H9 (cell line): ENCODE data around the gene PDCD2. TPM values are rescaled to one million over a fixed set of nuclear protein-coding genes. Genes with fewer than 3 reads are reported as not detected.

Experiments used
- DNase-seq: peaks from one replicate; pipeline ENCODE4 v3.0.0-alpha.2; 2017
- H2AFZ ChIP-seq: one replicate; pipeline ENCODE4 v1.6.1; 2013; ENCODE audit warnings: mild to moderate bottlenecking, low read length, control low read depth, moderate library complexity
- H2AK5ac ChIP-seq: 2 replicates; pipeline ENCODE4 v1.6.1; 2013; ENCODE audit warnings: low read length, control low read depth, mixed read lengths; ENCODE audit not compliant: insufficient read length
- H2BK120ac ChIP-seq: one replicate; pipeline ENCODE4 v1.6.1; 2013; ENCODE audit warnings: low read depth, mild to moderate bottlenecking, low read length, control low read depth, inconsistent platforms; ENCODE audit not compliant: poor library complexity, severe bottlenecking
- H2BK12ac ChIP-seq: 2 replicates; pipeline ENCODE4 v1.6.1; 2013; ENCODE audit warnings: low read length, control low read depth, mixed read lengths, low read depth; ENCODE audit not compliant: insufficient read length
- H2BK15ac ChIP-seq: 2 replicates; pipeline ENCODE4 v1.6.1; 2013; ENCODE audit warnings: low read depth, low read length, control low read depth
- H2BK20ac ChIP-seq: one replicate; pipeline ENCODE4 v1.6.1; 2013; ENCODE audit warnings: low read depth, mild to moderate bottlenecking, low read length, control low read depth, inconsistent platforms; ENCODE audit not compliant: poor library complexity, severe bottlenecking
- H2BK5ac ChIP-seq: 2 replicates; pipeline ENCODE4 v1.6.1; 2013; ENCODE audit warnings: low read length, control low read depth, mixed read lengths; ENCODE audit not compliant: insufficient read length
- H3K14ac ChIP-seq: 2 replicates; pipeline ENCODE4 v1.6.1; 2013; ENCODE audit warnings: low read length, control low read depth; ENCODE audit not compliant: insufficient read depth
- H3K18ac ChIP-seq: 2 replicates; pipeline ENCODE4 v1.6.1; 2013; ENCODE audit warnings: low read depth, mild to moderate bottlenecking, mixed read lengths, low read length, control low read depth; ENCODE audit not compliant: insufficient read length
- H3K23ac ChIP-seq: 2 replicates; pipeline ENCODE4 v1.6.1; 2013; ENCODE audit warnings: low read length, control low read depth, mixed read lengths, low read depth; ENCODE audit not compliant: insufficient read length
- H3K23me2 ChIP-seq: 2 replicates; pipeline ENCODE4 v1.6.1; 2013; ENCODE audit warnings: low read depth, mild to moderate bottlenecking, mixed read lengths, low read length, control low read depth; ENCODE audit not compliant: insufficient read length, poor library complexity, severe bottlenecking
- H3K27ac ChIP-seq: 2 replicates; pipeline ENCODE4 v1.5.1; 2013; ENCODE audit warnings: low read length, control low read depth, mixed read lengths, low read depth; ENCODE audit not compliant: insufficient read length
- H3K27me3 ChIP-seq: 2 replicates; pipeline ENCODE4 v1.6.1; 2013; ENCODE audit warnings: low read length, control low read depth, inconsistent platforms; ENCODE audit not compliant: insufficient read depth
- H3K4ac ChIP-seq: 2 replicates; pipeline ENCODE4 v1.6.1; 2013; ENCODE audit warnings: low read depth, mild to moderate bottlenecking, control low read depth, inconsistent platforms, low read length, moderate library complexity
- H3K4me1 ChIP-seq: 2 replicates; pipeline ENCODE4 v1.6.1; 2013; ENCODE audit warnings: low read length, control low read depth, inconsistent platforms; ENCODE audit not compliant: insufficient read depth
- H3K4me2 ChIP-seq: 2 replicates; pipeline ENCODE4 v1.6.1; 2013; ENCODE audit warnings: low read length, control low read depth, mixed read lengths; ENCODE audit not compliant: insufficient read length, insufficient read depth
- H3K56ac ChIP-seq: 2 replicates; pipeline ENCODE4 v1.6.1; 2013; ENCODE audit warnings: low read depth, mild to moderate bottlenecking, mixed read lengths, low read length, control low read depth; ENCODE audit not compliant: insufficient read length
- H3K79me1 ChIP-seq: 2 replicates; pipeline ENCODE4 v1.6.1; 2013; ENCODE audit warnings: low read depth, mild to moderate bottlenecking, moderate library complexity, low read length, control low read depth, inconsistent platforms; ENCODE audit not compliant: insufficient read depth, poor library complexity, severe bottlenecking
- H3K79me2 ChIP-seq: 2 replicates; pipeline ENCODE4 v1.6.1; 2013; ENCODE audit warnings: low read length, control low read depth, inconsistent platforms; ENCODE audit not compliant: insufficient read depth
- H3K9ac ChIP-seq: 2 replicates; pipeline ENCODE4 v1.6.1; 2013; ENCODE audit warnings: low read length, control low read depth, mixed read lengths; ENCODE audit not compliant: insufficient read length; ENCODE audit errors: extremely low read depth
- H3K9me3 ChIP-seq: one replicate; pipeline ENCODE4 v1.6.1; 2013; ENCODE audit warnings: low read depth, low read length, inconsistent platforms; ENCODE audit not compliant: control insufficient read depth
- H3T11ph ChIP-seq: one replicate; pipeline ENCODE4 v1.6.1; 2013; ENCODE audit warnings: mild to moderate bottlenecking, low read length, control low read depth, inconsistent platforms
- H4K20me1 ChIP-seq: one replicate; pipeline ENCODE4 v1.6.1; 2013; ENCODE audit not compliant: control insufficient read depth, insufficient read length, insufficient read depth
- H4K5ac ChIP-seq: 2 replicates; pipeline ENCODE4 v1.6.1; 2013; ENCODE audit warnings: low read depth, mild to moderate bottlenecking, mixed read lengths, low read length, control low read depth; ENCODE audit not compliant: insufficient read length
- H4K8ac ChIP-seq: replicated peaks from 2 replicates; pipeline ENCODE4 v1.6.1; 2013; ENCODE audit warnings: low read length, control low read depth, mixed read lengths, low read depth; ENCODE audit not compliant: insufficient read length
- H4K91ac ChIP-seq: 2 replicates; pipeline ENCODE4 v1.6.1; 2013; ENCODE audit warnings: low read depth, mild to moderate bottlenecking, moderate library complexity, mixed read lengths, low read length, control low read depth; ENCODE audit not compliant: insufficient read length
- H3K27ac Mint-ChIP-seq, 3 experiments: 2 replicates in 2 of 3; 3 replicates in 1 of 3; pipeline ENCODE4 v1.8.0; 2020 to 2021; ENCODE audit warnings: mixed read lengths in 3 of 3, mild to moderate bottlenecking in 1 of 3, moderate library complexity in 1 of 3
- H3K27me3 Mint-ChIP-seq: 2 replicates; pipeline ENCODE4 v1.8.0; 2021; ENCODE audit warnings: low read depth, mild to moderate bottlenecking, moderate library complexity, mixed read lengths
- H3K36me3 Mint-ChIP-seq, 3 experiments: 2 replicates in 2 of 3; 3 replicates in 1 of 3; pipeline ENCODE4 v1.8.0; 2020 to 2021; ENCODE audit warnings: low read depth in 3 of 3, mixed read lengths in 3 of 3; ENCODE audit not compliant: insufficient read depth in 1 of 3
- H3K4me1 Mint-ChIP-seq, 2 experiments: 2 replicates each; pipeline ENCODE4 v1.8.0; 2020; ENCODE audit warnings: mixed read lengths in 2 of 2
- H3K4me3 Mint-ChIP-seq, 2 experiments: 2 replicates in 1 of 2; 3 replicates in 1 of 2; pipeline ENCODE4 v1.8.0; 2020 to 2021; ENCODE audit warnings: mild to moderate bottlenecking in 2 of 2, mixed read lengths in 2 of 2, moderate library complexity in 1 of 2
- H3K9me3 Mint-ChIP-seq, 2 experiments: 2 replicates in 1 of 2; 3 replicates in 1 of 2; pipeline ENCODE4 v1.8.0; 2020; ENCODE audit warnings: mild to moderate bottlenecking in 2 of 2, mixed read lengths in 2 of 2, moderate library complexity in 1 of 2
- CTCF ChIP-seq: fragments of 200-600 bp; sonication (generic); conservative IDR thresholded peaks from 3 replicates; pipeline ENCODE4 v1.8.0; 2021; ENCODE audit warnings: antibody characterized with exemption, mild to moderate bottlenecking
- WGBS: extraction: QIAGEN DNeasy Blood & Tissue Kit; methylation state at CpG from one replicate; pipeline ENCODE4 v1.1.7; 2013; ENCODE audit warnings: missing lambda C conversion rate, low lambda C conversion rate, mixed read lengths; ENCODE audit not compliant: insufficient read length; ENCODE audit errors: extremely low coverage; 5-methylcytosine and 5-hydroxymethylcytosine counted together
- total RNA-seq: library from RNA; stranded (reverse); gene quantifications from 2 replicates; pipeline ENCODE4 v1.2.1, GENCODE V29; 2021

The PDCD2 gene
- total RNA-seq, 1 experiment from 2014 or later: 78.5 TPM

- Mint-ChIP-seq H3K27ac (no peak overlapping the region), H3K36me3 (no peaks in the 10 kb centered on the region), H3K9me3 (peaks cover 0 to 1% of the 10 kb centered on the region in 2 experiments; a peak in 2 of 5 replicates), H3K4me1 (peaks cover 15 to 17% of the 10 kb centered on the region in 2 experiments), H3K27me3 (peaks cover 5% of the 10 kb centered on the region), H3K4me3 (no peak overlapping the region)
- H3K4ac ChIP-seq: no peak overlapping the region
- no peak overlapping the region for H3K14ac ChIP-seq
- no peak overlapping the region for H3K4me2 ChIP-seq
- H3K23ac ChIP-seq: no peak overlapping the region
- H3K18ac ChIP-seq: no peak overlapping the region
- no peaks in the 10 kb centered on the region for H3K23me2 ChIP-seq
- no peak overlapping the region for H3T11ph ChIP-seq
- no peak overlapping the region for H4K5ac ChIP-seq
- no peak overlapping the region for H2BK12ac ChIP-seq
- no peak overlapping the region for H2BK20ac ChIP-seq
- no peak for TF ChIP-seq CTCF
- no peak overlapping the region for H2BK120ac ChIP-seq
- no peak overlapping the region for H2AFZ ChIP-seq
- H2BK5ac ChIP-seq: no peak overlapping the region
- WGBS: no CpG with 5 or more reads among the region's 6 CpGs
- H3K27ac ChIP-seq: no peak overlapping the region
- H3K56ac ChIP-seq: no peak overlapping the region
- H2BK15ac ChIP-seq: no peak overlapping the region
- no peaks in the 10 kb centered on the region for H3K9me3 ChIP-seq
- DNase-seq: no peak
- no peaks in the 10 kb centered on the region for H3K79me2 ChIP-seq
- H4K91ac ChIP-seq: no peak overlapping the region
- no peak overlapping the region for H2AK5ac ChIP-seq
- H4K8ac ChIP-seq: no peak overlapping the region
- no peaks in the 10 kb centered on the region for H3K27me3 ChIP-seq
- H3K79me1 ChIP-seq: no peaks in the 10 kb centered on the region
- H3K4me1 ChIP-seq: no peaks in the 10 kb centered on the region
- no peaks in the 10 kb centered on the region for H4K20me1 ChIP-seq
- H3K9ac ChIP-seq: no peak overlapping the region
Measured at GRCh38 chr6:170605574-170606259, 21.3 kb upstream of the PDCD2 start.
